GM12864 (cell line): ENCODE data around the gene SPATS2L.

ENCODE experiments used
- DNase-seq: peaks from one replicate; pipeline ENCODE4 v3.0.0-alpha.2; 2011; ENCODE audit warnings: low read depth
- H3K4me3 ChIP-seq: 2 replicates; pipeline ENCODE4 v1.5.1; 2011; ENCODE audit warnings: mild to moderate bottlenecking, low read depth, low read length, control low read depth
- TF ChIP-seq, protein P1 (sequence below): IDR thresholded peaks from 2 replicates; pipeline ENCODE4 v1.5.1; 2011; ENCODE audit warnings: low read depth, mild to moderate bottlenecking, moderate library complexity, low read length, control low read depth, inconsistent platforms; ENCODE audit errors: missing control alignments

Gene SPATS2L

GRCh38 chr2:200263279-200263678, 43.2 kb upstream of the SPATS2L start:
- DNase-seq = no peak
- H3K4me3 ChIP-seq = no peak overlapping the region
- TF ChIP-seq, protein P1, sequence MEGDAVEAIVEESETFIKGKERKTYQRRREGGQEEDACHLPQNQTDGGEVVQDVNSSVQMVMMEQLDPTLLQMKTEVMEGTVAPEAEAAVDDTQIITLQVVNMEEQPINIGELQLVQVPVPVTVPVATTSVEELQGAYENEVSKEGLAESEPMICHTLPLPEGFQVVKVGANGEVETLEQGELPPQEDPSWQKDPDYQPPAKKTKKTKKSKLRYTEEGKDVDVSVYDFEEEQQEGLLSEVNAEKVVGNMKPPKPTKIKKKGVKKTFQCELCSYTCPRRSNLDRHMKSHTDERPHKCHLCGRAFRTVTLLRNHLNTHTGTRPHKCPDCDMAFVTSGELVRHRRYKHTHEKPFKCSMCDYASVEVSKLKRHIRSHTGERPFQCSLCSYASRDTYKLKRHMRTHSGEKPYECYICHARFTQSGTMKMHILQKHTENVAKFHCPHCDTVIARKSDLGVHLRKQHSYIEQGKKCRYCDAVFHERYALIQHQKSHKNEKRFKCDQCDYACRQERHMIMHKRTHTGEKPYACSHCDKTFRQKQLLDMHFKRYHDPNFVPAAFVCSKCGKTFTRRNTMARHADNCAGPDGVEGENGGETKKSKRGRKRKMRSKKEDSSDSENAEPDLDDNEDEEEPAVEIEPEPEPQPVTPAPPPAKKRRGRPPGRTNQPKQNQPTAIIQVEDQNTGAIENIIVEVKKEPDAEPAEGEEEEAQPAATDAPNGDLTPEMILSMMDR = no peak

- H3K4me3 ChIP-seq = no peak overlapping the region
- no peak for DNase-seq
Measured at GRCh38 chr2:200264631-200265030, 41.9 kb upstream of the SPATS2L start.

GRCh38 chr2:200266406-200266805, 40.1 kb upstream of the SPATS2L start:
- DNase-seq = no peak
- TF ChIP-seq, protein P1 = no peak
- no peak overlapping the region for H3K4me3 ChIP-seq

More at GRCh38 chr2:200264631-200265030, 41.9 kb upstream of the SPATS2L start:
- TF ChIP-seq, protein P1 = no peak

- no peak for DNase-seq
- TF ChIP-seq, protein P1 = no peak
- H3K4me3 ChIP-seq = no peak overlapping the region
Measured at GRCh38 chr2:200267350-200267749, 39.1 kb upstream of the SPATS2L start.

DNA sequence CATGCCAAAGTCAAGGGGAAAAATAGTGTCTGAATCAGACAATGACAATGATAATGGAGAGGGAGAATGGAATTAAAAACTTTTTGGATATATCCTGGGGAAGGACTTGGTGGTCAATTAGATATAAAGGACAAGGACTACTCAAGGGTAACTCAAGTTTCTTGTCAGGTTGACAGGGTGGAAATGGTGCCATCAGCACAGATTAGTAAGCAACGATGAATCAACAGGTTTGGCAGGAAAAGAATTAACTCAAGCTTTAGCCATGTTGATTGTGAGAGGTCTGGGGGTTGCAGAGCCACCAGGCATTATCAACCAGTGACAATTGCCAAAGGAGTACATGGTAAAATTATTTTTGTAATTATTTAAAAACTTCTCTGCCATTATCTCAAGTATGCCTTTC, 35.8 kb upstream of the SPATS2L start:
- H3K4me3 ChIP-seq = no peak overlapping the region
- no peak for DNase-seq
- TF ChIP-seq, protein P1 = no peak

- no peak for DNase-seq
- no peak overlapping the region for H3K4me3 ChIP-seq
- TF ChIP-seq, protein P1 = no peak
Measured at GRCh38 chr2:200272320-200272719, 34.2 kb upstream of the SPATS2L start.
